WERI-Rb-1 (cell line): ENCODE data around the gene NCL.

Experiments used
- DNase-seq: peaks from one replicate; pipeline ENCODE4 v3.0.0-alpha.2; 2020
- H3K27ac ChIP-seq: fragments of 250-450 bp; sonication (Bioruptor Pico); 2 replicates; pipeline ENCODE4 v1.5.1; 2020; ENCODE audit warnings: mild to moderate bottlenecking, moderate library complexity
- H3K27me3 ChIP-seq: fragments of 250-450 bp; sonication (Bioruptor Pico); 2 replicates; pipeline ENCODE4 v1.5.1; 2021; ENCODE audit warnings: mild to moderate bottlenecking, low read depth, moderate library complexity; ENCODE audit not compliant: insufficient read depth, severe bottlenecking
- H3K36me3 ChIP-seq: fragments of 250-450 bp; sonication (Bioruptor Pico); 2 replicates; pipeline ENCODE4 v1.5.1; 2020; ENCODE audit warnings: mild to moderate bottlenecking, moderate library complexity
- H3K4me3 ChIP-seq: 2 replicates; pipeline ENCODE4 v1.5.1; 2011; ENCODE audit warnings: low read depth, mild to moderate bottlenecking, control low read depth, low read length
- H3K9me3 ChIP-seq: fragments of 250-450 bp; sonication (Bioruptor Pico); 2 replicates; pipeline ENCODE4 v1.5.1; 2021; ENCODE audit warnings: mild to moderate bottlenecking, moderate library complexity; ENCODE audit not compliant: severe bottlenecking
- TF ChIP-seq, protein P1 (sequence below): IDR thresholded peaks from 2 replicates; pipeline ENCODE4 v1.5.1; 2011; ENCODE audit warnings: low read depth, mild to moderate bottlenecking, control low read depth, inconsistent platforms, low read length

Gene NCL

GRCh38 chr2:231415029-231415428, 49.3 kb downstream of the NCL start:
- Histone ChIP-seq H3K27me3 (no peaks in the 10 kb centered on the region), H3K4me3 (no peak overlapping the region), H3K36me3 (no peaks in the 10 kb centered on the region), H3K9me3 (peaks cover 7% of the 10 kb centered on the region), H3K27ac (no peak overlapping the region)
- no peak for DNase-seq
- TF ChIP-seq, protein P1, sequence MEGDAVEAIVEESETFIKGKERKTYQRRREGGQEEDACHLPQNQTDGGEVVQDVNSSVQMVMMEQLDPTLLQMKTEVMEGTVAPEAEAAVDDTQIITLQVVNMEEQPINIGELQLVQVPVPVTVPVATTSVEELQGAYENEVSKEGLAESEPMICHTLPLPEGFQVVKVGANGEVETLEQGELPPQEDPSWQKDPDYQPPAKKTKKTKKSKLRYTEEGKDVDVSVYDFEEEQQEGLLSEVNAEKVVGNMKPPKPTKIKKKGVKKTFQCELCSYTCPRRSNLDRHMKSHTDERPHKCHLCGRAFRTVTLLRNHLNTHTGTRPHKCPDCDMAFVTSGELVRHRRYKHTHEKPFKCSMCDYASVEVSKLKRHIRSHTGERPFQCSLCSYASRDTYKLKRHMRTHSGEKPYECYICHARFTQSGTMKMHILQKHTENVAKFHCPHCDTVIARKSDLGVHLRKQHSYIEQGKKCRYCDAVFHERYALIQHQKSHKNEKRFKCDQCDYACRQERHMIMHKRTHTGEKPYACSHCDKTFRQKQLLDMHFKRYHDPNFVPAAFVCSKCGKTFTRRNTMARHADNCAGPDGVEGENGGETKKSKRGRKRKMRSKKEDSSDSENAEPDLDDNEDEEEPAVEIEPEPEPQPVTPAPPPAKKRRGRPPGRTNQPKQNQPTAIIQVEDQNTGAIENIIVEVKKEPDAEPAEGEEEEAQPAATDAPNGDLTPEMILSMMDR, result no peak

- no peak for DNase-seq
- Histone ChIP-seq H3K36me3 (no peaks in the 10 kb centered on the region), H3K9me3 (peaks cover 7% of the 10 kb centered on the region), H3K4me3 (no peak overlapping the region), H3K27ac (no peak overlapping the region), H3K27me3 (no peaks in the 10 kb centered on the region)
- TF ChIP-seq, protein P1, result no peak
Observed at GRCh38 chr2:231413921-231414476, 50.3 kb downstream of the NCL start.

GRCh38 chr2:231413456-231413855, 50.8 kb downstream of the NCL start:
- Histone ChIP-seq H3K4me3 (no peak overlapping the region), H3K36me3 (no peaks in the 10 kb centered on the region), H3K27me3 (no peaks in the 10 kb centered on the region), H3K9me3 (peaks cover 7% of the 10 kb centered on the region), H3K27ac (no peak overlapping the region)
- DNase-seq, result no peak
- TF ChIP-seq, protein P1, result no peak

DNA sequence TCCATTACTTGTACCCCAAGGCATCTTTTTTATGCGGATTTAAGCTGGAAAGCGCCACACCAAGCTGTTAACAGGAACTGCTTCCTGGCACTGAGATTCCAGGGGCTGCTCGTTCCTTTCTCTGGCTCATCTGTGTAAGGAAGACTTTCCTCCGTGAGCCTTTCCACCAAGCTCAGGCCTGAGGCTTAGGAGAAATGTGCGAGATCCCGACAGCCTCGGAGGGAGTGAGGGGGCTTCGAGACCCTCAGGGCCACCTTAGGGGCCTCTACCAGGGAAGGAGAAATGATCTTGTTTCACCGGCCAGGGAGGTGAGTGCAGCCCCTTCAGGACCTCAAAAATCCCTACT, 51.7 kb downstream of the NCL start:
- DNase-seq, result no peak
- Histone ChIP-seq H3K4me3 (peak overlapping the region; percentile 62; the same call in 1 of the 2 replicates), H3K27ac (peak overlapping the region; percentile 38; the same call in 1 of the 2 replicates), H3K9me3 (peaks cover 7% of the 10 kb centered on the region), H3K36me3 (no peaks in the 10 kb centered on the region), H3K27me3 (no peaks in the 10 kb centered on the region)
- TF ChIP-seq, protein P1, result no peak

- H3K27me3 ChIP-seq, result no peaks in the 10 kb centered on the region
- peak overlapping the region; percentile 62 for H3K4me3 ChIP-seq
- peaks cover 7% of the 10 kb centered on the region for H3K9me3 ChIP-seq
- TF ChIP-seq, protein P1, result peak; percentile 94
- no peaks in the 10 kb centered on the region for H3K36me3 ChIP-seq
- peak; percentile 92 for DNase-seq
- H3K27ac ChIP-seq, result no peak overlapping the region; the same call in 1 of the 2 replicates
Observed at GRCh38 chr2:231411831-231412617, 52.3 kb downstream of the NCL start.

GRCh38 chr2:231411237-231411636, 53.0 kb downstream of the NCL start:
- H3K4me3 ChIP-seq, result no peak overlapping the region
- no peaks in the 10 kb centered on the region for H3K36me3 ChIP-seq
- peaks cover 7% of the 10 kb centered on the region for H3K9me3 ChIP-seq
- no peak for DNase-seq
- no peak overlapping the region for H3K27ac ChIP-seq
- TF ChIP-seq, protein P1, result no peak
- H3K27me3 ChIP-seq, result no peaks in the 10 kb centered on the region
